Right atrium auricular region (tissue), 2 donors: Measurements from ENCODE around the gene HNF1B. TPM values are rescaled to one million over a fixed set of nuclear protein-coding genes. Genes with fewer than 3 reads are reported as not detected.

Experiments used
- DNase-seq: peaks from one replicate; pipeline ENCODE4 v3.0.0-alpha.2; 2019; ENCODE audit warnings: low spot score
- H3K27ac ChIP-seq, 2 donors: fragments of 200-600 bp; sonication (generic); 1 replicate in 1 of 2; 2 replicates in 1 of 2; pipeline ENCODE4 v1.5.1; 2016 to 2019
- H3K27me3 ChIP-seq, 2 donors: fragments of 200-600 bp; sonication (generic); one replicate each; pipeline versions ENCODE4 v1.5.1 to v1.6.0; 2017 to 2019
- H3K36me3 ChIP-seq: fragments of 200-600 bp; sonication (generic); one replicate; pipeline ENCODE4 v1.5.1; 2016
- H3K4me1 ChIP-seq, 2 donors: fragments of 200-600 bp; sonication (generic); one replicate each; pipeline versions ENCODE4 v1.5.1 to v1.6.0; 2017 to 2019
- H3K4me3 ChIP-seq, 2 donors: fragments of 200-600 bp; sonication (generic); 1 replicate in 1 of 2; 2 replicates in 1 of 2; pipeline ENCODE4 v1.5.1; 2017 to 2019; ENCODE audit warnings: mild to moderate bottlenecking in 1 of 2, moderate library complexity in 1 of 2
- H3K9me3 ChIP-seq, 2 donors: fragments of 200-600 bp; sonication (generic); one replicate each; pipeline ENCODE4 v1.5.1; 2019
- CTCF ChIP-seq, 2 donors: fragments of 200-600 bp; sonication (generic); IDR thresholded peaks; one replicate each; pipeline ENCODE4 v1.5.1; 2019; ENCODE audit warnings: antibody characterized with exemption in 2 of 2
- total RNA-seq, 2 donors: library from RNA; depleted of rRNA; stranded (reverse); fragments of >200 nt; gene quantifications; one replicate each; pipeline ENCODE4 v1.1.0, GENCODE V29; 2016

The HNF1B gene
- total RNA-seq, 2 donors from 2014 or later, result not detected

DNA sequence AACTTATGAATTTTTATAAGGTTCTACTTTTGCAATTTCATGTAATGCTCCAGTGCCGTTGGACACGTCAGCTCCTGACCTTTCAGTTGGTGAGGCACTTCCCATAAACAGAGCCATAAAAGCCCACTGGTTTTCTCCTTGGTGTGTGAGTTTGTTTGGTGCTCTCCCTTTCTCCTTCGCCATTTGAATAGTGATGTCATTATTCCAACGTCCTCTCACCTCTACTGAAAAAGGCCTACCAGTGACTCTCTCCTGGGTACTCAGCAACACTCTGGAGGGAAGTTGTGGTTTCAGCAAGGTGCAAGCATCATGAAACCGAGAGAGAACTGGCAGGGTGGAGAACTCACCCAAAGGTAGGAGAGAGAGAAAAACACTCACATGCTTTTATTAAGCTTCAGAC, 29.6 kb upstream of the HNF1B start:
- DNase-seq, result no peak
- Histone ChIP-seq H3K9me3 (no peaks in the 10 kb centered on the region), H3K4me3 (no peak overlapping the region), H3K4me1 (no peaks in the 10 kb centered on the region), H3K27me3 (no peaks in the 10 kb centered on the region), H3K36me3 (no peaks in the 10 kb centered on the region), H3K27ac (no peak overlapping the region)
- no peak for TF ChIP-seq CTCF (IDR thresholded peaks at IDR 0.05)

GRCh38 chr17:37772982-37773381, 28.1 kb upstream of the HNF1B start:
- TF ChIP-seq CTCF (IDR thresholded peaks at IDR 0.05), result no peak
- no peak for DNase-seq
- Histone ChIP-seq H3K9me3 (peaks cover 0 to 8% of the 10 kb centered on the region in 2 donors), H3K27me3 (no peaks in the 10 kb centered on the region), H3K36me3 (no peaks in the 10 kb centered on the region), H3K27ac (no peak overlapping the region), H3K4me3 (no peak overlapping the region), H3K4me1 (no peaks in the 10 kb centered on the region)

GRCh38 chr17:37770631-37771518, 26.0 kb upstream of the HNF1B start:
- H3K4me3 ChIP-seq, result no peak overlapping the region
- no peak for DNase-seq
- TF ChIP-seq CTCF (IDR thresholded peaks at IDR 0.05), result peak; percentile 39 to 71
- H3K9me3 ChIP-seq, result peaks cover 0 to 9% of the 10 kb centered on the region in 2 donors
- H3K27ac ChIP-seq, result no peak overlapping the region
- no peaks in the 10 kb centered on the region for H3K4me1 ChIP-seq
- H3K36me3 ChIP-seq, result no peaks in the 10 kb centered on the region
- H3K27me3 ChIP-seq, result no peaks in the 10 kb centered on the region

DNA sequence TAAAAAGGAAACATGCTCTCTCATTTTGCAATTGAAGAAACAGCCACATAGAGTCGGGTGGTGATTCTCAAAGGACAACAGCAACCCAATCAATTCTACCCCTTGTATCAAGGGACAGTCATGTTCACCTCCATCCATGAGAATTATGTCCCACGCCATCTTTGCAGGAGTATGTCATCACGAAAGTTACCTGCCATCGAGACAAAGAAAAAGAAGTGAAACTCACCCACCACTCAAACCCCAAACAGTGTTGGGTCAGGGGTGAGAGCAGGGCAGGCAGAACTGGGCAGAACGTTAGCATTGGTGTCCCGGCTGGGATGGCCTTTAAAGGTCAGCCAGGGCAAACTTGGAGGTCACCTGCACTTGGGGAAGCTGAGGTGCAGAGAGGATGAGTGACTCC, 24.2 kb upstream of the HNF1B start:
- no peak for TF ChIP-seq CTCF (IDR thresholded peaks at IDR 0.05)
- no peak for DNase-seq
- Histone ChIP-seq H3K27me3 (no peaks in the 10 kb centered on the region), H3K27ac (no peak overlapping the region), H3K9me3 (peaks cover 0 to 9% of the 10 kb centered on the region in 2 donors), H3K36me3 (no peaks in the 10 kb centered on the region), H3K4me3 (no peak overlapping the region), H3K4me1 (no peaks in the 10 kb centered on the region)

- H3K27me3 ChIP-seq, result no peaks in the 10 kb centered on the region
- no peak for DNase-seq
- TF ChIP-seq CTCF (IDR thresholded peaks at IDR 0.05), result no peak
These were observed 23.6 kb upstream of the HNF1B start for GRCh38 chr17:37768438-37768837.

More at GRCh38 chr17:37768438-37768837, 23.6 kb upstream of the HNF1B start:
- peaks cover 0 to 9% of the 10 kb centered on the region in 2 donors for H3K9me3 ChIP-seq
- no peaks in the 10 kb centered on the region for H3K4me1 ChIP-seq
- no peaks in the 10 kb centered on the region for H3K36me3 ChIP-seq
- no peak overlapping the region for H3K27ac ChIP-seq
- no peak overlapping the region for H3K4me3 ChIP-seq
